Vagina (tissue), 2 donors: ENCODE results near the gene SLC1A4.

Experiments used
- CTCF ChIP-seq, 3 experiments: fragments of 450-650 bp in 2 of 3; fragments of 200-600 bp in 1 of 3; sonication (generic) in 1 of 3; IDR thresholded peaks; one replicate each; pipeline ENCODE4 v1.5.1; 2017 to 2019; ENCODE audit warnings: antibody characterized with exemption in 3 of 3, mild to moderate bottlenecking in 2 of 3, moderate library complexity in 2 of 3
- POLR2A ChIP-seq, 2 donors: fragments of 450-650 bp; IDR thresholded peaks; one replicate each; pipeline ENCODE4 v1.6.1; 2017; ENCODE audit warnings: antibody characterized with exemption in 2 of 2, mild to moderate bottlenecking in 2 of 2, moderate library complexity in 2 of 2
- POLR2AphosphoS5 ChIP-seq, 2 donors: sonication (generic); formaldehyde crosslinking; IDR thresholded peaks; one replicate each; pipeline ENCODE4 v1.9.0; 2017; ENCODE audit warnings: antibody characterized with exemption in 2 of 2, mild to moderate bottlenecking in 2 of 2, low read depth in 1 of 2; ENCODE audit not compliant: insufficient read depth in 1 of 2

GRCh38 chr2:65023742-65024141, 34.5 kb downstream of the SLC1A4 start:
- no peak for TF ChIP-seq POLR2AphosphoS5 (IDR thresholded peaks at IDR 0.05; ENCODE audit: insufficient read depth in 1 of 2, low read depth in 1 of 2)
- no peak for TF ChIP-seq POLR2A (IDR thresholded peaks at IDR 0.05)
- TF ChIP-seq CTCF (IDR thresholded peaks at IDR 0.05) = no peak
